DND-41 (cell line): Measurements from ENCODE around the gene SRSF5.

ENCODE experiments used
- ATAC-seq: fragments of 200-7000 bp; cut with Tn5 transposase; 3 replicates; pipeline ENCODE4 v1.9.1; 2021; ENCODE audit warnings: low read depth; ENCODE audit not compliant: insufficient read depth
- DNase-seq: peaks from one replicate; pipeline ENCODE4 v3.0.0-alpha.2; 2020
- H2AFZ ChIP-seq: 2 replicates; pipeline ENCODE4 v1.6.0; 2012; ENCODE audit warnings: low read depth, low read length
- H3K27ac ChIP-seq: 2 replicates; pipeline ENCODE4 v1.5.1; 2012; ENCODE audit warnings: low read length, inconsistent platforms
- H3K27me3 ChIP-seq: fragments of 200-600 bp; sonication (generic); 2 replicates; pipeline ENCODE4 v1.6.0; 2012; ENCODE audit warnings: low read length, mild to moderate bottlenecking, inconsistent platforms; ENCODE audit not compliant: insufficient read depth, poor library complexity
- H3K36me3 ChIP-seq: 2 replicates; pipeline ENCODE4 v1.5.1; 2012; ENCODE audit warnings: low read length, inconsistent platforms; ENCODE audit not compliant: insufficient read depth
- H3K4me1 ChIP-seq: 2 replicates; pipeline ENCODE4 v1.5.1; 2012; ENCODE audit warnings: mild to moderate bottlenecking, low read length; ENCODE audit not compliant: insufficient read depth
- H3K4me2 ChIP-seq: 2 replicates; pipeline ENCODE4 v1.6.0; 2012; ENCODE audit warnings: mild to moderate bottlenecking, moderate library complexity, low read length, inconsistent platforms; ENCODE audit not compliant: insufficient read depth
- H3K4me3 ChIP-seq, 2 experiments: fragments of 200-600 bp in 1 of 2; shearing (Covaris generic) in 1 of 2; 2 replicates each; pipeline ENCODE4 v1.5.1; 2012 to 2016; ENCODE audit warnings: inconsistent platforms in 2 of 2, low read length in 2 of 2, mild to moderate bottlenecking in 2 of 2, low read depth in 1 of 2, moderate library complexity in 1 of 2
- H3K79me2 ChIP-seq: 2 replicates; pipeline ENCODE4 v1.6.0; 2012; ENCODE audit warnings: low read length, inconsistent platforms; ENCODE audit not compliant: insufficient read depth
- H3K9ac ChIP-seq: 2 replicates; pipeline ENCODE4 v1.6.0; 2012; ENCODE audit warnings: low read depth, mild to moderate bottlenecking, inconsistent platforms, low read length, moderate library complexity
- H3K9me3 ChIP-seq: 2 replicates; pipeline ENCODE4 v1.5.1; 2012; ENCODE audit warnings: low read length, moderate library complexity, mild to moderate bottlenecking, inconsistent platforms; ENCODE audit not compliant: insufficient read depth, severe bottlenecking
- H4K20me1 ChIP-seq: 2 replicates; pipeline ENCODE4 v1.6.0; 2012; ENCODE audit warnings: low read length; ENCODE audit not compliant: insufficient read depth
- CTCF ChIP-seq: IDR thresholded peaks from 2 replicates; pipeline ENCODE4 v1.5.1; 2012; ENCODE audit warnings: borderline replicate concordance, low read length, moderate library complexity, mild to moderate bottlenecking; ENCODE audit not compliant: poor library complexity, severe bottlenecking; ENCODE audit errors: extremely low read depth
- EZH2 ChIP-seq: IDR thresholded peaks from 3 replicates; pipeline ENCODE4 v1.6.1; 2012; ENCODE audit warnings: borderline replicate concordance, low read depth, mild to moderate bottlenecking, moderate library complexity, low read length, inconsistent platforms; ENCODE audit not compliant: severe bottlenecking

SRSF5 gene

GRCh38 chr14:69819607-69820006, 52.7 kb downstream of the SRSF5 start:
- no peak overlapping the region for H3K9ac ChIP-seq
- no peak for DNase-seq

GRCh38 chr14:69820991-69821390, 54.0 kb downstream of the SRSF5 start:
- Histone ChIP-seq H4K20me1 (no peaks in the 10 kb centered on the region), H3K4me1 (no peaks in the 10 kb centered on the region), H3K4me2 (no peak overlapping the region), H2AFZ (no peak overlapping the region), H3K36me3 (no peaks in the 10 kb centered on the region), H3K79me2 (no peaks in the 10 kb centered on the region), H3K27me3 (peaks cover 14% of the 10 kb centered on the region), H3K4me3 (no peak overlapping the region), H3K9me3 (no peaks in the 10 kb centered on the region), H3K9ac (no peak overlapping the region), H3K27ac (no peak overlapping the region)
- TF ChIP-seq EZH2, result no peak
- no peak for TF ChIP-seq CTCF
- DNase-seq, result no peak
- no peak for ATAC-seq

More at GRCh38 chr14:69819607-69820006, 52.7 kb downstream of the SRSF5 start:
- peaks cover 16% of the 10 kb centered on the region for H3K27me3 ChIP-seq
- no peak overlapping the region for H3K27ac ChIP-seq
- no peaks in the 10 kb centered on the region for H3K4me1 ChIP-seq
- H3K4me2 ChIP-seq, result no peak overlapping the region
- H4K20me1 ChIP-seq, result no peaks in the 10 kb centered on the region
- ATAC-seq, result no peak
- H3K4me3 ChIP-seq, result no peak overlapping the region
- H3K9me3 ChIP-seq, result no peaks in the 10 kb centered on the region
- no peaks in the 10 kb centered on the region for H3K36me3 ChIP-seq
- H3K79me2 ChIP-seq, result no peaks in the 10 kb centered on the region
- no peak overlapping the region for H2AFZ ChIP-seq
- TF ChIP-seq CTCF, result no peak
- TF ChIP-seq EZH2, result no peak
